ENCODE data around the gene CORO1C.

CORO1C gene

GRCh38 chr12:108646600-108647579, 84.4 kb downstream of the CORO1C start:
- no peak for DNase-seq

- no peak for DNase-seq
These were observed 85.4 kb downstream of the CORO1C start for GRCh38 chr12:108645686-108646599.

- no peak for DNase-seq
These were observed 86.6 kb downstream of the CORO1C start for GRCh38 chr12:108644811-108645120.

- no peak for DNase-seq
These were observed 87.1 kb downstream of the CORO1C start for GRCh38 chr12:108643941-108644810.

GRCh38 chr12:108642899-108643654, 88.2 kb downstream of the CORO1C start:
- DNase-seq, result no peak

GRCh38 chr12:108642269-108642870, 88.9 kb downstream of the CORO1C start:
- no peak for DNase-seq

- DNase-seq, result no peak
These were observed 89.7 kb downstream of the CORO1C start for GRCh38 chr12:108641446-108642268.

- peak; percentile 49 for DNase-seq
These were observed 90.4 kb downstream of the CORO1C start for GRCh38 chr12:108640802-108641445.

- no peak for DNase-seq
These were observed 92.1 kb downstream of the CORO1C start for GRCh38 chr12:108638997-108639822.

- no peak for DNase-seq
These were observed 93.0 kb downstream of the CORO1C start for GRCh38 chr12:108638141-108638827.

- DNase-seq, result no peak
These were observed 93.9 kb downstream of the CORO1C start for GRCh38 chr12:108637222-108637971.

GRCh38 chr12:108635997-108636808, 95.1 kb downstream of the CORO1C start:
- no peak for DNase-seq

- no peak for DNase-seq
These were observed 95.9 kb downstream of the CORO1C start for GRCh38 chr12:108635201-108635996.

GRCh38 chr12:108634341-108634751, 97.0 kb downstream of the CORO1C start:
- DNase-seq, result no peak

- DNase-seq, result no peak
These were observed 97.6 kb downstream of the CORO1C start, which contains the start of gene SELPLG for GRCh38 chr12:108633534-108634248. Gene SELPLG, minus strand, starts transcription at chr12:108633894. Its CDS starts 9,587 bp downstream, at chr12:108624307.
